ENCODE data around the gene PM20D1. TPM values are rescaled to one million over a fixed set of nuclear protein-coding genes. Genes with fewer than 3 reads are reported as not detected.
"Not testable (repeated sequence)": the region's sequence is repeated elsewhere in the genome, so short reads cannot be mapped to it uniquely, and the experiment has no call there.

The PM20D1 gene
- total RNA-seq, 1 experiment from 2014 or later: not detected

- DNase-seq: no peak
- Histone ChIP-seq H3K4me3 (ENCODE audit: low read length) (no peak overlapping the region), H3K9me3 (ENCODE audit: low read length) (no peaks in the 10 kb centered on the region), H3K9ac (ENCODE audit: low read length) (no peak overlapping the region), H3K27me3 (ENCODE audit: low read length) (no peaks in the 10 kb centered on the region), H2AFZ (ENCODE audit: low read length) (no peak overlapping the region), H3K9me2 (replicated peaks; ENCODE audit: insufficient read depth, low read length) (no peaks in the 10 kb centered on the region), H3K4me2 (ENCODE audit: low read depth, low read length, poor library complexity, severe bottlenecking) (no peak overlapping the region), H3K27ac (ENCODE audit: low read length) (no peak overlapping the region), H3K36me3 (ENCODE audit: insufficient read depth, low read length) (no peaks in the 10 kb centered on the region), H3K79me2 (ENCODE audit: low read length) (no peaks in the 10 kb centered on the region), H3K4me1 (ENCODE audit: low read length) (no peaks in the 10 kb centered on the region), H4K20me1 (ENCODE audit: insufficient read depth, low read depth, low read length) (no peaks in the 10 kb centered on the region)
Measured at GRCh38 chr1:205883792-205884191, 33.9 kb upstream of the PM20D1 start.

DNA sequence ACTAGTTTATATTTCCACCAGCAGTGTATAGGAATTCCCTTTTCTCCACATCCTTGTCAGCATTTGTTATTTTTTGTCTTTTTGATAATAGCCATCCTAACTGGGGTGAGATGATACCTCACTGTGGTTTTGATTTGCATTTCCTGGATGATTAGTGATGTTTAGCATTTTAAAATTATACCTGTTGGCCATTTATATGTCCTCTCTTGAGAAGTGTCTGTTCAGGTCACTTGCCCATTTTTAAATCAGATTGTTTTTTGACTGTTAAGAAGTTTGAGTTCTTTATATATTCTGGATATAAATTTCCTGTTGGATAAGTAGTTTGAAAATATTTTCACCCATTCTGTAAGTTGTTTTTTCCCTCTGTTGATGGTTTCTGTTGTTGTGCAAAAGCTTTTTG is 31.0 kb upstream of the PM20D1 start:
- Histone ChIP-seq H3K79me2 (ENCODE audit: low read length) (no peaks in the 10 kb centered on the region), H3K27me3 (ENCODE audit: low read length) (no peaks in the 10 kb centered on the region), H4K20me1 (ENCODE audit: insufficient read depth, low read depth, low read length) (no peaks in the 10 kb centered on the region), H3K9ac (ENCODE audit: low read length) (no peak overlapping the region), H3K36me3 (ENCODE audit: insufficient read depth, low read length) (no peaks in the 10 kb centered on the region), H3K9me3 (ENCODE audit: low read length) (no peaks in the 10 kb centered on the region), H3K27ac (ENCODE audit: low read length) (no peak overlapping the region), H2AFZ (ENCODE audit: low read length) (no peak overlapping the region), H3K4me2 (ENCODE audit: low read depth, low read length, poor library complexity, severe bottlenecking) (no peak overlapping the region), H3K4me1 (ENCODE audit: low read length) (no peaks in the 10 kb centered on the region), H3K9me2 (replicated peaks; ENCODE audit: insufficient read depth, low read length) (no peaks in the 10 kb centered on the region; the same call in 1 of the 2 replicates), H3K4me3 (ENCODE audit: low read length) (no peak overlapping the region)
- no peak for DNase-seq

DNA sequence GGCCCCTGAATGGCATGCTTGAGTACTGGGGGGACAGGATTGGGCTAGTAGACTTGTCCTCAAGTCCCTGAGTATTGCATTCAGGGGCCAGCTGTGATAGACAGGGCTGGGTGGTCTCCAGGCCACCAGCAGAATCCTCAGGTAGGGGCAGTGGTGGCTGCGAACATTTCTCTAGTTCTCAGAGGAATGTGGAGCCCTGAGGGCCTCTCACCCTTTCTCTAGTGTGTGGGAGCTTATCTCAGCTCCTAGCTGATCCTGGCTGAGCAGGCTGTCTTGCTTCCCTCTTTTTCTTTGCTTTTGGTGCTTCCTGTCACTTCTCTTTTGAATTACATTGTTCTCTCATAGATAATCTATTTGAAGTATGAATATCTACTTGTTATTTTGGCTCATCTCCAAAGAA is 30.0 kb upstream of the PM20D1 start:
- DNase-seq: no peak
- no peaks in the 10 kb centered on the region; the same call in 1 of the 2 replicates for H3K9me2 ChIP-seq (replicated peaks; ENCODE audit: insufficient read depth, low read length)
- H3K9ac ChIP-seq (ENCODE audit: low read length): no peak overlapping the region
- H2AFZ ChIP-seq (ENCODE audit: low read length): no peak overlapping the region
- H3K4me2 ChIP-seq (ENCODE audit: low read depth, low read length, poor library complexity, severe bottlenecking): no peak overlapping the region
- no peaks in the 10 kb centered on the region for H4K20me1 ChIP-seq (ENCODE audit: insufficient read depth, low read depth, low read length)
- H3K79me2 ChIP-seq (ENCODE audit: low read length): no peaks in the 10 kb centered on the region
- H3K27me3 ChIP-seq (ENCODE audit: low read length): no peaks in the 10 kb centered on the region
- no peaks in the 10 kb centered on the region for H3K4me1 ChIP-seq (ENCODE audit: low read length)
- no peak overlapping the region for H3K4me3 ChIP-seq (ENCODE audit: low read length)
- H3K36me3 ChIP-seq (ENCODE audit: insufficient read depth, low read length): no peaks in the 10 kb centered on the region
- H3K27ac ChIP-seq (ENCODE audit: low read length): no peak overlapping the region
- no peaks in the 10 kb centered on the region for H3K9me3 ChIP-seq (ENCODE audit: low read length)

- no peak for DNase-seq
- Histone ChIP-seq H3K9ac (ENCODE audit: low read length) (no peak overlapping the region), H2AFZ (ENCODE audit: low read length) (no peak overlapping the region), H3K4me2 (ENCODE audit: low read depth, low read length, poor library complexity, severe bottlenecking) (no peak overlapping the region), H3K27me3 (ENCODE audit: low read length) (no peaks in the 10 kb centered on the region), H3K27ac (ENCODE audit: low read length) (no peak overlapping the region), H3K9me2 (replicated peaks; ENCODE audit: insufficient read depth, low read length) (no peaks in the 10 kb centered on the region; the same call in 1 of the 2 replicates), H3K9me3 (ENCODE audit: low read length) (no peaks in the 10 kb centered on the region), H3K4me3 (ENCODE audit: low read length) (no peak overlapping the region), H3K79me2 (ENCODE audit: low read length) (no peaks in the 10 kb centered on the region), H4K20me1 (ENCODE audit: insufficient read depth, low read depth, low read length) (no peaks in the 10 kb centered on the region), H3K36me3 (ENCODE audit: insufficient read depth, low read length) (no peaks in the 10 kb centered on the region), H3K4me1 (ENCODE audit: low read length) (no peaks in the 10 kb centered on the region)
Measured at GRCh38 chr1:205878026-205878425, 28.1 kb upstream of the PM20D1 start.

- H3K9me2 ChIP-seq (replicated peaks; ENCODE audit: insufficient read depth, low read length); H3K27me3 ChIP-seq (ENCODE audit: low read length); H3K9me3 ChIP-seq (ENCODE audit: low read length); H3K4me3 ChIP-seq (ENCODE audit: low read length); H4K20me1 ChIP-seq (ENCODE audit: insufficient read depth, low read depth, low read length); H3K4me2 ChIP-seq (ENCODE audit: low read depth, low read length, poor library complexity, severe bottlenecking); H3K27ac ChIP-seq (ENCODE audit: low read length); H3K9ac ChIP-seq (ENCODE audit: low read length); DNase-seq; H2AFZ ChIP-seq (ENCODE audit: low read length); H3K79me2 ChIP-seq (ENCODE audit: low read length); H3K36me3 ChIP-seq (ENCODE audit: insufficient read depth, low read length); H3K4me1 ChIP-seq (ENCODE audit: low read length): not testable (repeated sequence)
Measured at GRCh38 chr1:205873148-205873547, 23.2 kb upstream of the PM20D1 start.

DNA sequence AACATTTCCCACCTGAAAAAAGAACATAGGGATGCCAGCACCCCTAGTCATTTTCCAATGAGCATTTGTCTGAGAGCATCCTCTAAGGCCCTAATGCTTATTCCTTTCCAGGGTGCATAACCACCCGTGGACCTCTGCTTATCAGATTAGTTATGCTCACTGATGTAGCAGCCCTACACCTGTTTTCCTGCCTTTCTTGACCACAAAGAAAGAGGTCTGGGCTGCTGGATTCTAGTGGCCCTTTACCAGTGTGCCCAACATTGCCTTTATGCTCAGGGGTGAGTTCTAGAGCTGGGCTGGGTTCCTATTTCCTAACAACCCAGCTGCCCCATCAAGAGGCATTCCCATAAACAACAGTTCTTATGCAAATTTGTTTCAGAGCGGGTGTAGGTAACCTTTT is 20.3 kb upstream of the PM20D1 start:
- no peaks in the 10 kb centered on the region for H3K27me3 ChIP-seq (ENCODE audit: low read length)
- H3K9me3 ChIP-seq (ENCODE audit: low read length): no peaks in the 10 kb centered on the region
- H4K20me1 ChIP-seq (ENCODE audit: insufficient read depth, low read depth, low read length): no peaks in the 10 kb centered on the region
- no peaks in the 10 kb centered on the region for H3K79me2 ChIP-seq (ENCODE audit: low read length)
- H3K4me2 ChIP-seq (ENCODE audit: low read depth, low read length, poor library complexity, severe bottlenecking): no peak overlapping the region
- DNase-seq: no peak
- no peak overlapping the region for H3K9ac ChIP-seq (ENCODE audit: low read length)
- no peak overlapping the region for H3K4me3 ChIP-seq (ENCODE audit: low read length)
- H3K4me1 ChIP-seq (ENCODE audit: low read length): no peaks in the 10 kb centered on the region
- no peak overlapping the region for H2AFZ ChIP-seq (ENCODE audit: low read length)
- no peaks in the 10 kb centered on the region for H3K9me2 ChIP-seq (replicated peaks; ENCODE audit: insufficient read depth, low read length)
- no peaks in the 10 kb centered on the region for H3K36me3 ChIP-seq (ENCODE audit: insufficient read depth, low read length)
- no peak overlapping the region for H3K27ac ChIP-seq (ENCODE audit: low read length)

DNA sequence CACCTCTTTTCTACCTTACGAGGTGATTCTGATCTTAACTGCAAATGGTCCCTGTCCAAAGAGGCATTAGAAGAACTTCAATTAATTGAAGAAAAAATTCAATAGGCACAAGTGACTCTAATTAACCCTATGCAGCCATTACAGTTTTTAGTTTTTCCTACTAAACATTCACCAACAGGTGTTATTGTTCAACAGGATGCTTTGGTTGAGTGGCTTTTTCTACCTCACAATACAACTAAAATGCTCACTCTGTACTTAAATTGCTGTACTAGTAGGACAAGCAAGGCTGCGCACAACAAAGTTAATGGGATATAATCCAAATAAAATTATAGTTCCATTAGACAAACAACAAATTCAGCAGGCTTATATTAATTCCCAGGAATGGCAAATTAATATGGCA is 11.6 kb upstream of the PM20D1 start:
- no peak overlapping the region for H3K27ac ChIP-seq (ENCODE audit: low read length)
- H3K79me2 ChIP-seq (ENCODE audit: low read length): no peaks in the 10 kb centered on the region
- DNase-seq: no peak
- H2AFZ ChIP-seq (ENCODE audit: low read length): no peak overlapping the region
- no peaks in the 10 kb centered on the region for H3K36me3 ChIP-seq (ENCODE audit: insufficient read depth, low read length)
- H3K9me3 ChIP-seq (ENCODE audit: low read length): no peaks in the 10 kb centered on the region
- no peak overlapping the region for H3K4me3 ChIP-seq (ENCODE audit: low read length)
- H3K9me2 ChIP-seq (replicated peaks; ENCODE audit: insufficient read depth, low read length): no peaks in the 10 kb centered on the region
- H3K4me2 ChIP-seq (ENCODE audit: low read depth, low read length, poor library complexity, severe bottlenecking): no peak overlapping the region
- H3K27me3 ChIP-seq (ENCODE audit: low read length): no peaks in the 10 kb centered on the region
- H3K4me1 ChIP-seq (ENCODE audit: low read length): peaks cover 8% of the 10 kb centered on the region
- H3K9ac ChIP-seq (ENCODE audit: low read length): no peak overlapping the region
- no peaks in the 10 kb centered on the region for H4K20me1 ChIP-seq (ENCODE audit: insufficient read depth, low read depth, low read length)

DNA sequence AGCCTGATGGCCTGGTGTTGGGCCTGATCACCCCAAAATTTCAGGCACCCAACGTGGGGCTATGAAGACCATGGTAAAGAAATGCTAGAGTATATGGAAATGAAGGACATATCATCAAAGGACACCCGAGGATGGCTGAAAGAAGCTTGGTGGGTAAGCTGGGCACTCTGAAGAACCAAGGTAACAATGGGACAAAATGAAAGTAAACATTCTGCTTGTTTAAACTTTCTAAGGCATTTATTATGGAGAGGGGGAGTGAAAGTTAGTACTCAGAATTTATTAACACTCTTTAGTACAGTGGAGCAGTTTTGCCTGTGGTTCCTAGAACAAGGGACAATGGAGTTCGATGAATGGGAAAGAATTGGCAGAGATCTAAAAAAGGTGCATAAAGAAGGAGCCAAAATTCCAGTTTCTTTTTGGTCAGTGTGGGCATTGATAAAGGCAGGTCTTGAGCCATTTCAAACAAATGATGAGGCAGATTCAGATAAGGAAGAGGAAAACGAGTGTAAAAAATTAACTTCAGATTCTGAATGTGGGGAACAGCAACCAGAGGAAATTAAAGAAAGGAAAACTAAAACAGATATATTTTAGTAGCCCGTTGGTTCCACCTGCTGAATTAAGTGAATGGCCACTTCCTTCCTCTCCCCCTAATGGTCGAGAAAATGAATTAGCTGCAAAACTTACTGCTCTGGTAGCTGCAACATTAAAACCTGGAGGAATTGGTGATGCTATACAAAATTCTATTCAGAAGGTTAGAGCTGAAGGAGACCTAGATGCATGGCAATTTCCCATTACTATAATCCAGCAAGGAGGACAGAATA is 8.4 kb upstream of the PM20D1 start:
- Histone ChIP-seq H2AFZ (ENCODE audit: low read length) (no peak overlapping the region), H3K4me2 (ENCODE audit: low read depth, low read length, poor library complexity, severe bottlenecking) (no peak overlapping the region), H3K27ac (ENCODE audit: low read length) (no peak overlapping the region)

More for the DNA sequence above, 8.4 kb upstream of the PM20D1 start:
- Histone ChIP-seq H3K79me2 (ENCODE audit: low read length) (no peaks in the 10 kb centered on the region), H3K4me1 (ENCODE audit: low read length) (peaks cover 8% of the 10 kb centered on the region), H3K27me3 (ENCODE audit: low read length) (no peaks in the 10 kb centered on the region), H3K9me2 (replicated peaks; ENCODE audit: insufficient read depth, low read length) (no peaks in the 10 kb centered on the region), H3K9ac (ENCODE audit: low read length) (no peak overlapping the region), H3K4me3 (ENCODE audit: low read length) (no peak overlapping the region), H3K9me3 (ENCODE audit: low read length) (no peaks in the 10 kb centered on the region), H3K36me3 (ENCODE audit: insufficient read depth, low read length) (no peaks in the 10 kb centered on the region), H4K20me1 (ENCODE audit: insufficient read depth, low read depth, low read length) (no peaks in the 10 kb centered on the region)
- DNase-seq: no peak
